Mammary microvascular endothelial cell (primary cell): ENCODE results near the gene OXSM. TPM values are rescaled to one million over a fixed set of nuclear protein-coding genes. Genes with fewer than 3 reads are reported as not detected.

Experiments
- total RNA-seq: library from RNA; depleted of rRNA; stranded (reverse); fragments of >200 nt; gene quantifications from 2 replicates; pipeline ENCODE4 v1.2.3, GENCODE V29; 2015

Gene OXSM
- 10.0 and 11.2 TPM in 2 replicates for total RNA-seq

GRCh38 chr3:25789596-25790556, at the start of gene OXSM:
TSS of gene OXSM (plus strand) at chr3:25790090. CDS start at chr3:25791021, 931 bp downstream.

GRCh38 chr3:25782938-25783660, 6.8 kb upstream of the OXSM start, which contains the start of gene NGLY1:
TSS of gene NGLY1 (minus strand) at chr3:25783443. CDS start at chr3:25783390, 53 bp downstream.

Other genes starting within 250 kb of the OXSM start
- gene TOP2B, start 125.2 kb upstream of the OXSM start, total RNA-seq = 59.9 and 62.4 TPM in 2 replicates
- gene NGLY1, start 6.6 kb upstream of the OXSM start, total RNA-seq = 22.7 and 23.0 TPM in 2 replicates